ENCODE measurements around the gene MAPK14.

Gene MAPK14

GRCh38 chr6:36038120-36038876 lies 10.7 kb downstream of the MAPK14 start:
- DNase-seq: no peak

GRCh38 chr6:36039112-36039511 lies 11.5 kb downstream of the MAPK14 start:
- DNase-seq: no peak

- DNase-seq: no peak
Observed at GRCh38 chr6:36040958-36041357, 13.3 kb downstream of the MAPK14 start.

- no peak for DNase-seq
Observed at GRCh38 chr6:36042618-36043260, 15.1 kb downstream of the MAPK14 start.

- DNase-seq: no peak
Observed at GRCh38 chr6:36049582-36049981, 22.0 kb downstream of the MAPK14 start.

GRCh38 chr6:36050305-36050704 lies 22.7 kb downstream of the MAPK14 start:
- no peak for DNase-seq

- DNase-seq: no peak
Observed at GRCh38 chr6:36050947-36051710, 23.5 kb downstream of the MAPK14 start.

GRCh38 chr6:36052097-36052496 lies 24.5 kb downstream of the MAPK14 start:
- no peak for DNase-seq

- no peak for DNase-seq
Observed at GRCh38 chr6:36053878-36054277, 26.3 kb downstream of the MAPK14 start.

GRCh38 chr6:36054415-36054814 lies 26.8 kb downstream of the MAPK14 start:
- DNase-seq: no peak

- no peak for DNase-seq
Observed at GRCh38 chr6:36054956-36055355, 27.3 kb downstream of the MAPK14 start.

GRCh38 chr6:36056178-36056577 lies 28.6 kb downstream of the MAPK14 start:
- DNase-seq: no peak

GRCh38 chr6:36061236-36061635 lies 33.6 kb downstream of the MAPK14 start:
- DNase-seq: no peak

GRCh38 chr6:36062247-36062646 lies 34.6 kb downstream of the MAPK14 start:
- DNase-seq: no peak

GRCh38 chr6:36063318-36064060 lies 35.9 kb downstream of the MAPK14 start:
- no peak for DNase-seq

GRCh38 chr6:36064770-36065396 lies 37.3 kb downstream of the MAPK14 start:
- DNase-seq: no peak

- no peak for DNase-seq
Observed at GRCh38 chr6:36065916-36066315, 38.3 kb downstream of the MAPK14 start.

- DNase-seq: no peak
Observed at GRCh38 chr6:36066817-36067216, 39.2 kb downstream of the MAPK14 start.

GRCh38 chr6:36067374-36068011 lies 39.9 kb downstream of the MAPK14 start:
- DNase-seq: no peak

GRCh38 chr6:36068012-36068392 lies 40.4 kb downstream of the MAPK14 start:
- DNase-seq: no peak

GRCh38 chr6:36068586-36068985 lies 41.0 kb downstream of the MAPK14 start:
- no peak for DNase-seq

- no peak for DNase-seq
Observed at GRCh38 chr6:36069573-36069972, 42.0 kb downstream of the MAPK14 start.

All from stimulated activated CD4-positive, alpha-beta T cell treated with anti-CD3 and anti-CD28 coated beads, Interleukin-2, amount 100 ng/mL, for 48 hours (primary cell).